PFSK-1 (cell line): ENCODE results near the gene IL7R.

Experiments used
- REST ChIP-seq, 2 experiments: IDR thresholded peaks; 2 replicates each; pipeline versions ENCODE4 v1.6.1 to v1.8.0; 2011 to 2012; ENCODE audit warnings: low read depth in 2 of 2, low read length in 2 of 2, control low read depth in 1 of 2, inconsistent platforms in 1 of 2, mild to moderate bottlenecking in 1 of 2, moderate library complexity in 1 of 2; ENCODE audit not compliant: insufficient read depth in 1 of 2
- SIN3A ChIP-seq: IDR thresholded peaks from 2 replicates; pipeline ENCODE4 v1.6.1; 2012; ENCODE audit warnings: mild to moderate bottlenecking, low read length, moderate library complexity, borderline replicate concordance; ENCODE audit not compliant: insufficient read depth

- TF ChIP-seq REST (IDR thresholded peaks at IDR 0.05; ENCODE audit: insufficient read depth in 1 of 2, low read depth in 2 of 2, low read length in 2 of 2) = 0 out of 4 replicates have a peak, but pooled peaks of 1 of the 2 experiments have one; percentile 23
- TF ChIP-seq SIN3A = no peak
Measured at GRCh38 chr5:35881758-35882157, 25.1 kb downstream of the IL7R start.
